Endothelial cell of umbilical vein (primary cell): ENCODE results near the gene EDEM1. TPM values are rescaled to one million over a fixed set of nuclear protein-coding genes. Genes with fewer than 3 reads are reported as not detected.
A peak's percentile ranks its signal among the peaks of the same experiment; 100 is the strongest.

Source experiments
- BruUV-seq: library from RNA; stranded (reverse); fragments of 400-500 nt; replicated peaks from 2 replicates; lab custom pipeline; 2021; lab: Mats Ljungman, UMichigan
- CTCF ChIA-PET: fragments of 300-600, 350-600 bp; sonication (Branson Sonifier 250); formaldehyde crosslinking; loops from one replicate; lab custom pipeline; 2021; ENCODE audit warnings: antibody characterized with exemption, inconsistent platforms; lab: Charles Lee
- POLR2A ChIA-PET: fragments of 300-600, 350-600 bp; sonication (Branson Sonifier 250); formaldehyde crosslinking; loops from one replicate; lab custom pipeline; 2021; ENCODE audit warnings: antibody characterized with exemption, inconsistent platforms; lab: Charles Lee
- DNase-seq: peaks from one replicate; pipeline ENCODE4 v3.0.0-alpha.2; 2011; ENCODE audit warnings: low read depth, low spot score
- FAIRE-seq: peaks from 2 replicates; lab custom pipeline; 2011; peaks lifted over from hg19 to GRCh38; lab: Jason Lieb, UNC
- H2AFZ ChIP-seq: 2 replicates; pipeline ENCODE4 v1.6.0; 2012; ENCODE audit warnings: low read depth, low read length, control low read depth, inconsistent platforms
- H3K27ac ChIP-seq: 2 replicates; pipeline ENCODE4 v1.5.1; 2011; ENCODE audit warnings: low read depth, mild to moderate bottlenecking, control low read depth, low read length, moderate library complexity; ENCODE audit not compliant: insufficient read depth
- H3K27me3 ChIP-seq, 2 experiments: 2 replicates each; pipeline versions ENCODE4 v1.6.0 to v1.6.1; 2011; ENCODE audit warnings: low read length in 2 of 2, mixed read lengths in 1 of 2; ENCODE audit not compliant: control insufficient read depth in 2 of 2, insufficient read depth in 2 of 2
- H3K36me3 ChIP-seq, 2 experiments: 2 replicates in 1 of 2; 3 replicates in 1 of 2; pipeline ENCODE4 v1.5.1; 2011; ENCODE audit warnings: low read length in 2 of 2, mild to moderate bottlenecking in 1 of 2, moderate library complexity in 1 of 2; ENCODE audit not compliant: control insufficient read depth in 2 of 2, insufficient read depth in 2 of 2; ENCODE audit errors: extremely low read depth in 1 of 2
- H3K4me1 ChIP-seq: 3 replicates; pipeline ENCODE4 v1.5.1; 2011; ENCODE audit warnings: mild to moderate bottlenecking, low read length; ENCODE audit not compliant: control insufficient read depth, insufficient read depth; ENCODE audit errors: extremely low read depth
- H3K4me2 ChIP-seq: 2 replicates; pipeline ENCODE4 v1.6.1; 2011; ENCODE audit warnings: low read length, control low read depth, mixed read lengths; ENCODE audit not compliant: insufficient read depth
- H3K4me3 ChIP-seq, 3 experiments: fragments of 200-600 bp in 1 of 3; sonication (generic), shearing (Covaris generic) in 1 of 3; replicated peaks in 1 of 3; 2 replicates each; pipeline ENCODE4 v1.5.1; 2011 to 2016; ENCODE audit warnings: control low read depth in 3 of 3, low read length in 3 of 3, mild to moderate bottlenecking in 2 of 3, inconsistent platforms in 1 of 3, low read depth in 1 of 3, moderate library complexity in 1 of 3; ENCODE audit not compliant: insufficient read depth in 1 of 3
- H3K79me2 ChIP-seq: 2 replicates; pipeline ENCODE4 v1.6.0; 2012; ENCODE audit warnings: low read length, inconsistent platforms; ENCODE audit not compliant: control insufficient read depth, insufficient read depth
- H3K9ac ChIP-seq: replicated peaks from 2 replicates; pipeline ENCODE3; 2011; ENCODE audit warnings: low read length, control low read depth; ENCODE audit not compliant: insufficient read depth; ENCODE audit errors: extremely low read depth
- H3K9me1 ChIP-seq: replicated peaks from 3 replicates; pipeline ENCODE4 v1.6.0; 2011; ENCODE audit warnings: mild to moderate bottlenecking, low read length; ENCODE audit not compliant: control insufficient read depth, insufficient read depth; ENCODE audit errors: extremely low read depth
- H3K9me3 ChIP-seq: replicated peaks from 2 replicates; pipeline ENCODE4 v1.5.1; 2012; ENCODE audit warnings: low read length, inconsistent platforms; ENCODE audit not compliant: control insufficient read depth, insufficient read depth
- H4K20me1 ChIP-seq: replicated peaks from 2 replicates; pipeline ENCODE3; 2011; ENCODE audit warnings: mild to moderate bottlenecking, low read length; ENCODE audit not compliant: control insufficient read depth, insufficient read depth; ENCODE audit errors: extremely low read depth
- EZH2 ChIP-seq: IDR thresholded peaks from 2 replicates; pipeline ENCODE4 v1.6.1; 2012; ENCODE audit warnings: borderline replicate concordance, low read depth, mild to moderate bottlenecking, moderate library complexity, low read length, inconsistent platforms; ENCODE audit not compliant: severe bottlenecking
- FOS ChIP-seq: IDR thresholded peaks from 2 replicates; pipeline ENCODE4 v1.6.1; 2011; ENCODE audit warnings: mild to moderate bottlenecking, low read length, moderate library complexity, borderline replicate concordance; ENCODE audit not compliant: insufficient read depth
- GATA2 ChIP-seq: IDR thresholded peaks from 2 replicates; pipeline ENCODE4 v1.7.0; 2011; ENCODE audit warnings: low read depth, mild to moderate bottlenecking, moderate library complexity, mixed read lengths, low read length; ENCODE audit not compliant: insufficient read length, insufficient read depth
- JUN ChIP-seq: IDR thresholded peaks from 2 replicates; pipeline ENCODE4 v1.6.1; 2011; ENCODE audit warnings: borderline replicate concordance, low read depth; ENCODE audit not compliant: insufficient read length, insufficient read depth
- MYC ChIP-seq: IDR thresholded peaks from one replicate; pipeline ENCODE4 v1.6.1; 2011; ENCODE audit warnings: mild to moderate bottlenecking, low read depth, low read length
- POLR2A ChIP-seq: IDR thresholded peaks from 2 replicates; pipeline ENCODE4 v1.6.1; 2012; ENCODE audit warnings: low read depth, mild to moderate bottlenecking, control low read depth, low read length
- POLR2AphosphoS5 ChIP-seq: IDR thresholded peaks from 2 replicates; pipeline ENCODE4 v1.6.1; 2012; ENCODE audit warnings: low read depth, mild to moderate bottlenecking, control low read depth, low read length, moderate library complexity; ENCODE audit not compliant: insufficient read depth
- dilution Hi-C: fragments of 300-500 bp; cut with MboI; formaldehyde crosslinking; loops from one replicate; pipeline ENCODE4 v1.15.0; 2019; ENCODE audit warnings: low sequenced_read_pairs; ENCODE audit not compliant: extremely low pct_ligation_motif_present
- intact Hi-C: fragments of 100-400 bp; cut with micrococcal nuclease; formaldehyde crosslinking; loops from one replicate; pipeline ENCODE4 v1.10.0; 2022
- polyA plus RNA-seq, 4 experiments: library from polyadenylated mRNA; depleted of rRNA in 3 of 4; stranded (reverse) in 3 of 4; unstranded in 1 of 4; fragments of >200 nt; gene quantifications; 2 replicates each; pipeline versions ENCODE4 v1.2.1 to v1.2.3, GENCODE V29; 2011 to 2012; ENCODE audit warnings: missing spikeins in 1 of 4
- total RNA-seq: library from RNA; stranded (reverse); gene quantifications from 2 replicates; pipeline ENCODE4 v1.2.3, GENCODE V29; 2021
- TF ChIP-seq, protein P1 (sequence below), 2 donors: IDR thresholded peaks; 1 replicate in 1 of 2; 2 replicates in 1 of 2; pipeline ENCODE4 v1.5.1; 2011; ENCODE audit warnings: low read length in 2 of 2, mild to moderate bottlenecking in 2 of 2, moderate library complexity in 2 of 2, control low read depth in 1 of 2, inconsistent platforms in 1 of 2, low read depth in 1 of 2; ENCODE audit not compliant: insufficient read depth in 1 of 2; ENCODE audit errors: extremely low read depth in 1 of 2
- TF ChIP-seq, protein P2 (sequence below): IDR thresholded peaks from 2 replicates; pipeline ENCODE4 v1.6.1; 2011; ENCODE audit not compliant: insufficient read depth, insufficient read length

The EDEM1 gene
- total and polyA plus RNA-seq, 2 donors (not counting 3 experiments of a cell fraction or from before 2014, with no cell fraction given), result 19.4 to 61.1 TPM

DNA sequence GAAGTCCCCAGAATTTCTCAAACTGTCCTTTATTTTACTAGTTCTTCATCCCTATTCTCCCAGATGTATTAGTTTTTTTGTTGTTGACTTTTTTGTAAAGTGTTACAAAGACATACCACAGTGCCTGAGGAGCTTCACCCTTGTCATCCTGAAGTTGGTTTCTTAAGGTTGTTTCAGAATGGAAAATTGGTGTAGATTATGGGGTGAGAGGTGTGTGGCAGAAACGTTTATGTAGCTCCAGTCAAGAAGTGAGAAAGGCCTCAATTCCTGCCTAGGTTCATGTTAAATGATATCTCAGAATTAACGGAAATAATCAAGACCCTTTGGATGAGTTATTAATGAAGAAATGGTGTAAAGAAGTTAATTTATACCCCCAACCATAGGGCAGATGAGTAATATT, 6.8 kb downstream of the EDEM1 start:
- H3K9me1 ChIP-seq, result no peaks in the 10 kb centered on the region
- POLR2A ChIA-PET, result no interaction called here
- DNase-seq, result no peak
- H3K27me3 ChIP-seq, result no peaks in the 10 kb centered on the region
- dilution Hi-C loops (no loop called here), intact Hi-C loops (loop anchor here (2.0 kb wide), 1 partner anchor 72 kb away; the partner anchor contains the start of gene ARL8B)
- H3K9me3 ChIP-seq, result no peaks in the 10 kb centered on the region
- H3K36me3 ChIP-seq, result peaks cover 2 to 4% of the 10 kb centered on the region in 2 experiments
- H3K27ac ChIP-seq, result peak overlapping the region; percentile 75
- H3K4me3 ChIP-seq, result no peak overlapping the region
- TSS peak; percentile 39 for BruUV-seq
- H3K4me1 ChIP-seq, result peaks cover 41% of the 10 kb centered on the region
- no peak overlapping the region for H2AFZ ChIP-seq
- H4K20me1 ChIP-seq, result no peaks in the 10 kb centered on the region
- peaks cover 72% of the 10 kb centered on the region for H3K79me2 ChIP-seq
- H3K9ac ChIP-seq, result no peak overlapping the region
- no peak for FAIRE-seq
- CTCF ChIA-PET, result interaction anchor here (0.7 to 2.5 kb wide), 6 partner anchors 56 to 483 kb away, joined by 3 to 7 read pairs (median 4); no protein-coding TSS in a partner anchor
- H3K4me2 ChIP-seq, result peak overlapping the region; percentile 90
- TF ChIP-seq, protein P1, sequence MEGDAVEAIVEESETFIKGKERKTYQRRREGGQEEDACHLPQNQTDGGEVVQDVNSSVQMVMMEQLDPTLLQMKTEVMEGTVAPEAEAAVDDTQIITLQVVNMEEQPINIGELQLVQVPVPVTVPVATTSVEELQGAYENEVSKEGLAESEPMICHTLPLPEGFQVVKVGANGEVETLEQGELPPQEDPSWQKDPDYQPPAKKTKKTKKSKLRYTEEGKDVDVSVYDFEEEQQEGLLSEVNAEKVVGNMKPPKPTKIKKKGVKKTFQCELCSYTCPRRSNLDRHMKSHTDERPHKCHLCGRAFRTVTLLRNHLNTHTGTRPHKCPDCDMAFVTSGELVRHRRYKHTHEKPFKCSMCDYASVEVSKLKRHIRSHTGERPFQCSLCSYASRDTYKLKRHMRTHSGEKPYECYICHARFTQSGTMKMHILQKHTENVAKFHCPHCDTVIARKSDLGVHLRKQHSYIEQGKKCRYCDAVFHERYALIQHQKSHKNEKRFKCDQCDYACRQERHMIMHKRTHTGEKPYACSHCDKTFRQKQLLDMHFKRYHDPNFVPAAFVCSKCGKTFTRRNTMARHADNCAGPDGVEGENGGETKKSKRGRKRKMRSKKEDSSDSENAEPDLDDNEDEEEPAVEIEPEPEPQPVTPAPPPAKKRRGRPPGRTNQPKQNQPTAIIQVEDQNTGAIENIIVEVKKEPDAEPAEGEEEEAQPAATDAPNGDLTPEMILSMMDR (IDR thresholded peaks at IDR 0.05; ENCODE audit: extremely low read depth in 1 of 2, insufficient read depth in 1 of 2, low read depth in 1 of 2, low read length in 2 of 2), result no peak
- TF ChIP-seq POLR2A (no peak), EZH2 (no peak), MYC (no peak), JUN (no peak), POLR2AphosphoS5 (no peak), FOS (no peak), GATA2 (no peak)
- TF ChIP-seq, protein P2, sequence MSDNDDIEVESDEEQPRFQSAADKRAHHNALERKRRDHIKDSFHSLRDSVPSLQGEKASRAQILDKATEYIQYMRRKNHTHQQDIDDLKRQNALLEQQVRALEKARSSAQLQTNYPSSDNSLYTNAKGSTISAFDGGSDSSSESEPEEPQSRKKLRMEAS, result no peak
